Aorta (tissue), 5 donors: ENCODE data around the gene ADGRL3. TPM values are rescaled to one million over a fixed set of nuclear protein-coding genes. Genes with fewer than 3 reads are reported as not detected.
"Not testable (repeated sequence)": the region's sequence is repeated elsewhere in the genome, so short reads cannot be mapped to it uniquely, and the experiment has no call there.

ENCODE experiments used
- ATAC-seq: fragments of 200-7000 bp; cut with Tn5 transposase; one replicate; pipeline ENCODE4 v1.9.1; 2022; ENCODE audit warnings: moderate library complexity; ENCODE audit not compliant: low FRiP score
- DNase-seq, 2 donors: peaks; one replicate each; pipeline ENCODE4 v3.0.0-alpha.2; 2020
- H3K27ac ChIP-seq, 2 donors: one replicate each; pipeline ENCODE4 v1.5.1; 2013; ENCODE audit warnings: low read length in 2 of 2, mild to moderate bottlenecking in 2 of 2, moderate library complexity in 2 of 2, control low read depth in 1 of 2, inconsistent platforms in 1 of 2, low read depth in 1 of 2
- H3K27me3 ChIP-seq, 2 donors: one replicate each; pipeline ENCODE4 v1.6.1; 2013; ENCODE audit warnings: control low read depth in 1 of 2, low read length in 1 of 2, mild to moderate bottlenecking in 1 of 2, moderate library complexity in 1 of 2; ENCODE audit not compliant: insufficient read depth in 2 of 2, control insufficient read depth in 1 of 2
- H3K36me3 ChIP-seq, 2 donors: one replicate each; pipeline ENCODE4 v1.6.1; 2013; ENCODE audit warnings: control low read depth in 1 of 2, low read length in 1 of 2, mild to moderate bottlenecking in 1 of 2; ENCODE audit not compliant: insufficient read depth in 2 of 2, control insufficient read depth in 1 of 2
- H3K4me1 ChIP-seq, 2 donors: one replicate each; pipeline ENCODE4 v1.6.1; 2013; ENCODE audit warnings: low read length in 2 of 2, control low read depth in 1 of 2, mild to moderate bottlenecking in 1 of 2, moderate library complexity in 1 of 2; ENCODE audit not compliant: insufficient read depth in 2 of 2, control insufficient read depth in 1 of 2
- H3K4me3 ChIP-seq, 2 donors: one replicate each; pipeline ENCODE4 v1.5.1; 2013; ENCODE audit warnings: low read length in 2 of 2, control low read depth in 1 of 2, mild to moderate bottlenecking in 1 of 2
- H3K9me3 ChIP-seq: one replicate; pipeline ENCODE4 v1.6.1; 2013; ENCODE audit warnings: mild to moderate bottlenecking, low read length; ENCODE audit not compliant: control insufficient read depth
- WGBS, 2 donors: extraction: QIAGEN DNeasy Blood & Tissue Kit; methylation state at CpG; one replicate each; pipeline ENCODE4 v1.1.7; 2013; 5-methylcytosine and 5-hydroxymethylcytosine counted together
- intact Hi-C, 2 donors: fragments of 100-400 bp; cut with DNase I; formaldehyde crosslinking; loops; one replicate each; pipeline versions ENCODE4 v1.14.2 to v1.15.0; 2022
- polyA plus RNA-seq, 2 donors: library from polyadenylated mRNA; stranded (reverse); fragments of 200-250 nt; gene quantifications; one replicate each; pipeline ENCODE4 v1.2.3, GENCODE V29; 2013
- total RNA-seq, 2 donors: library from RNA; stranded (reverse); fragmentation: NEBNext Ultra II Directional; extraction: Animal tissue kit (Norgen Biotek cat#: 25700); gene quantifications; one replicate each; pipeline ENCODE4 v1.2.1, GENCODE V29; 2021
- donor health status: healthy with polysubstance abuse.
- donor health status: Bipolar disorder and iron deficiency.
- donor health status: DM: no; HTN: no; CAD: no.
- donor health status: DM: no; HTN: no; CAD: no.
- donor health status: DM: yes; HTN: yes; CAD: no.

The ADGRL3 gene
- total and polyA plus RNA-seq, 4 donors, result 1.8 to 110 (median 20.7) TPM

DNA sequence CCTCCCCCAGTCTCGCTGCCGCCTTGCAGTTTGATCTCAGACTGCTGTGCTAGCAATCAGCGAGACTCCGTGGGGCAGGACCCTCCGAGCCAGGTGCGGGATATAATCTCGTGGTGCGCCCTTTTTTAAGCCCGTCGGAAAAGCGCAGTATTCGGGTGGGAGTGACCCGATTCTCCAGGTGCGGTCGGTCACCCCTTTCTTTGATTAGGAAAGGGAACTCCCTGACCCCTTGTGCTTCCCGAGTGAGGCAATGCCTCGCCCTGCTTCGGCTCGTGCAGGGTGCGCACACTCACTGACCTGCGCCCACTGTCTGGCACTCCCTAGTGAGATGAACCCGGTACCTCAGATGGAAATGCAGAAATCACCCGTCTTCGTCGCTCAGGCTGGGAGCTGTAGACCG, 172.7 kb downstream of the ADGRL3 start:
- intact Hi-C loops, H3K4me1 ChIP-seq, ATAC-seq, H3K36me3 ChIP-seq, DNase-seq, H3K9me3 ChIP-seq, H3K27me3 ChIP-seq, H3K27ac ChIP-seq, H3K4me3 ChIP-seq: not testable (repeated sequence)
- WGBS, 2 donors, result 94 to 95% methylated on average over 26 of the region's 26 CpGs

DNA sequence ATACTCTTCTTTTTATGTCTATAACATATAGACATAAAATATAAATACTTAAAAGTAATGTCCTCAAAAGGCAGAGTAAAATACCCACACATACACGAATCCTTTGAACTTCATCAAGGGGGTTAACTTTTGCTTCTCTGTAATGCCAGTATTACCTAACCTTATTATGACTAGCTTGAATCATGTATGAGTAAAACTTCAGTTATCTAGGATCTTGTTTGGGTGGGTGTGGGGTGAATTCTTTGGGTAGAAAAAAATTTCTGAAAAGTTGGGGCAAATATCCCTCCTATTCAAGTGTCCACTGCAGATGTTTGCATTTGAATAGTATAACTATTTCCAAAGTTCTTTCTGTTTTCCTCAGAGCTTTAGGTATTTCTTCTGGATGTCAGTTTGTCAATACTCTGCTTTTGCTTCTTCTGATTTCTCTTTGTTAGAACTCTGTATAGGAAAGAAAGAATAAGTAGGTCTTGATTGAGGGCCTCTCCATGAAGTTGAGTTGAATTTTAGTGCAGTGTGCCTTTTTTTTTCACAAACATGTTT, 173.8 kb downstream of the ADGRL3 start:
- ATAC-seq (no peak), DNase-seq (no peak)
- no peaks in the 10 kb centered on the region for H3K36me3 ChIP-seq
- no peaks in the 10 kb centered on the region for H3K4me1 ChIP-seq
- no peaks in the 10 kb centered on the region for H3K27me3 ChIP-seq
- H3K27ac ChIP-seq, result peak overlapping the region in 1 of 2 donors; percentile 28
- no peaks in the 10 kb centered on the region for H3K9me3 ChIP-seq
- 14 to 42% methylated on average over 1 of the region's 1 CpG for WGBS, 2 donors
- intact Hi-C loops, result no loop called here
- H3K4me3 ChIP-seq, result no peak overlapping the region

DNA sequence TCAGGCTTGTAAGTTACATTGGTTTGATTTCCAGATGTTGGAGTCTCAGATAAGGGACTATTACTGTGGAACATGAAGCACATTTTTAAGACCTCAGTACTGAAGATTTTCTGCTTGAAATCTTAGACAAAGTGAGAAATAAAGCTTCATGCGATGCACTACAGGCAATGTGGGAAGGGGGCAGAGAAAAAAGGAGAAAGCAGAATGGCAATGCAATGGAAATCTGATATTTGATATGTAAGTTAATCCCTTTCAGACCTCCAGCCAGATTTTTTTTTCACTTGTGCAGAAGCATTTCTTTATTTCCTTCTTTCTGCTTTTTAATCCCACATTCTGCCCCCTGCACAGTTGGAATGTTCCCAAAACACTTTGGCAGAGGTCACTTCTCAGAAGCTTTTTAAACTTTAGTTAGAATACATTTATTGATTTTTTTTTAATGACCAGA, 174.3 kb downstream of the ADGRL3 start:
- Histone ChIP-seq H3K27ac (peak overlapping the region in 1 of 2 donors; percentile 43), H3K4me1 (no peaks in the 10 kb centered on the region), H3K36me3 (no peaks in the 10 kb centered on the region), H3K4me3 (peak overlapping the region in 1 of 2 donors; percentile 26), H3K27me3 (no peaks in the 10 kb centered on the region), H3K9me3 (no peaks in the 10 kb centered on the region)
- WGBS, 2 donors, result 9 to 16% methylated on average over 1 of the region's 1 CpG
- DNase-seq (no peak), ATAC-seq (no peak)
- intact Hi-C loops, result no loop called here

DNA sequence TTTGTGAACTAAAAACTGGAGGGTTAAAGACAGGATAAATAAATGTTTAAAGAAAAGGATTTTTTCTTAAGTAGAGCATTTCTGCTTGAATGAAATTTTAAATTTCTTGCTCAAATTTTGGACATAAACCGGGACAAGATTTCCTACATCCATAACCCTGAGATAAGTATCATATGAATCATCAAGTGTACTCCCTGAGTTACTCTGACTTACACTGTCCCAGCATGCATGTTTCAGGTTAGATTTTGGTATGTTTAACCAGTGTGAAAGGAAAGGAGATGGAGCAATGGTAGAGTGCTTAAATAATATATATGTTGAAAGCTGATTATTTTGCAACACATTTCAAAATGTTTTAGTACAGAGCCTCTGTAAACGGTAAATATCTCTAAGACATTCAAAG, 175.2 kb downstream of the ADGRL3 start:
- Histone ChIP-seq H3K9me3 (no peaks in the 10 kb centered on the region), H3K27ac (no peak overlapping the region), H3K27me3 (no peaks in the 10 kb centered on the region), H3K4me1 (no peaks in the 10 kb centered on the region), H3K36me3 (no peaks in the 10 kb centered on the region), H3K4me3 (no peak overlapping the region)
- DNase-seq (no peak), ATAC-seq (no peak)
- 49 to 57% methylated on average over 2 of the region's 2 CpGs for WGBS, 2 donors
- intact Hi-C loops, result no loop called here

DNA sequence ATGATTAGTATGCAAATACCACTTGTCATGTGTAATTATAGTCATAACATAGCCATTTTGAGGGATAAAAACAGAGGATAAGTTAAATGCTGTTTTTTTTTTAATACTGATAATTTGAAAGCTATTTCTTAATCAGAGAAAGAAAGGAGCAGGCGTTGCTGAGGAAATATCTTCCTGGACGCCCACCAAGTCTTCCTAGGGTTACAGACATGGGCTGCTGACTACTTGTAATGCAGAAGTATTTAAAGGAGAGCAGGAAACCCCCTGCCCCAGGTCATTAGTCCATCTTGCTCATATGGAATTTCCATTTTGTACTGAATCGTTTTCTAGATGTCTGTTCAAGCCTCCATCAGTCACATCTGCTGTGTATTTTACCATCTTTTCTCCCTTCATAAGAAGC, 176.2 kb downstream of the ADGRL3 start:
- Histone ChIP-seq H3K4me3 (no peak overlapping the region), H3K27ac (no peak overlapping the region), H3K27me3 (no peaks in the 10 kb centered on the region), H3K9me3 (no peaks in the 10 kb centered on the region), H3K36me3 (no peaks in the 10 kb centered on the region), H3K4me1 (no peaks in the 10 kb centered on the region)
- intact Hi-C loops, result no loop called here
- ATAC-seq (no peak), DNase-seq (no peak)
- WGBS, 2 donors, result 68 to 83% methylated on average over 3 of the region's 3 CpGs

DNA sequence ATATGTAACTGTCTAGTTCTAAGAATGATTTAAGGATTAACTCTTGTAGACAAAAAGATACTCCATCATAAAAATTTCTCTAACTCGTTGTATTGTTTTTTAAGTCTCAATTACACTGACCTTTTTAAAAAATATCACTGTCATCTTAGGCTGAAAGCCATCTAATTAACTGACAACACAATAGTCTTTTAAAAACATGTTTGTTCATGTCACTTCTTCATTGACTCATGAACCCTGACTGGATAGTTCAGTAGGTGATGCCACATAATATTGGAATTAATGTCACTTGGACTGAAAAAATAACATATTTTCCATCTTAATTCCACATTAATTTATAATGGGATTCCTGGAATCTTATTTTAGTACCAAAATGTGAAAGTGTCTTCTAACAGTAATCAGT, 179.3 kb downstream of the ADGRL3 start:
- 69 to 72% methylated on average over 1 of the region's 1 CpG for WGBS, 2 donors
- ATAC-seq, result no peak

DNA sequence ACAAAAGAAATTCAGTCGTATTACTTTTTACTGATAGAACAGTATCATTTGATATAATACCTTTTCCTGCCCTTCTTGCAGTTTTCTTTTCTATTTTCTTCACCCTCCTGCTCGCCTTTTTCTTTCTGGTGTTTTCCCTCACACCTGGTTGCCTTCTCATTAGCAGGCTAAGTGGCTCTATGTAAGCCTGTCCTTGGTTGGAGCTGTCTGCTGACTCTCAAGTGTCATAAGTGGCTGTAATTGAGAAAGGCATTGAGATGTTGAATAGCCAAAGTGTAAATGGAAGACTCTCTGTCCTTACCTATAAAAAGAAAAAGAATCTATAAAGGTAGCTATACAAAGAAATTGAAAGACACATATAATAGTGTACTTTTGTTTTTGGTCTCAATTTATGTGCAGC, 180.7 kb downstream of the ADGRL3 start:
- WGBS, 2 donors, result 91 to 98% methylated on average over 2 of the region's 2 CpGs
- no peaks in the 10 kb centered on the region for H3K27me3 ChIP-seq
- intact Hi-C loops, result no loop called here

More for the DNA sequence above, 179.3 kb downstream of the ADGRL3 start:
- Histone ChIP-seq H3K27ac (no peak overlapping the region), H3K36me3 (no peaks in the 10 kb centered on the region), H3K9me3 (no peaks in the 10 kb centered on the region), H3K4me1 (no peaks in the 10 kb centered on the region), H3K27me3 (no peaks in the 10 kb centered on the region), H3K4me3 (no peak overlapping the region)
- DNase-seq, result no peak
- intact Hi-C loops, result no loop called here

DNA sequence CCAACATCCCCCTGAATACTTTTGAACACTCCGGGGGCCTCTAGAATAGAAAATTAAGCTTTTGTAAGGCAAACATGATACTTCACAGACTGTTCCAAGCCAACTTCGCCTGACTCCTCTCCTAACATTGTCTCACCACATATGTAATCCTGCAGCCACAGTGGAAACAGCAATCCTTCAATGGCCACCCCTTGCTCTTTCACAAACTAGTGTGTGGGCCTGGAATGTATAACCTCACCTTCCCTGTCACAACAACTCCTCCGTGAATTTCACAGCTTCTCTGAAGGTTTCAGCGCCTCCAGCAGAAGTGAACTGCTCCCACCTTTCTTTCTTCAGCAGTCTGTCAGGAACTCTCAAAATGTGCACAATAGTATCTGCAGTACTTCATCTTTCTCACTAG, 185.1 kb downstream of the ADGRL3 start:
- no peaks in the 10 kb centered on the region for H3K4me1 ChIP-seq
- no peak for DNase-seq
- intact Hi-C loops, result no loop called here
- H3K36me3 ChIP-seq, result no peaks in the 10 kb centered on the region
- WGBS, 2 donors, result 94 to 95% methylated on average over 4 of the region's 4 CpGs
- no peaks in the 10 kb centered on the region for H3K27me3 ChIP-seq
- no peak for ATAC-seq
- H3K9me3 ChIP-seq, result peaks cover 1% of the 10 kb centered on the region
- no peak overlapping the region for H3K4me3 ChIP-seq
- H3K27ac ChIP-seq, result no peak overlapping the region

More for the DNA sequence above, 180.7 kb downstream of the ADGRL3 start:
- Histone ChIP-seq H3K36me3 (no peaks in the 10 kb centered on the region), H3K27ac (no peak overlapping the region), H3K9me3 (no peaks in the 10 kb centered on the region), H3K4me1 (no peaks in the 10 kb centered on the region), H3K4me3 (no peak overlapping the region)
- no peak for DNase-seq
- no peak for ATAC-seq

DNA sequence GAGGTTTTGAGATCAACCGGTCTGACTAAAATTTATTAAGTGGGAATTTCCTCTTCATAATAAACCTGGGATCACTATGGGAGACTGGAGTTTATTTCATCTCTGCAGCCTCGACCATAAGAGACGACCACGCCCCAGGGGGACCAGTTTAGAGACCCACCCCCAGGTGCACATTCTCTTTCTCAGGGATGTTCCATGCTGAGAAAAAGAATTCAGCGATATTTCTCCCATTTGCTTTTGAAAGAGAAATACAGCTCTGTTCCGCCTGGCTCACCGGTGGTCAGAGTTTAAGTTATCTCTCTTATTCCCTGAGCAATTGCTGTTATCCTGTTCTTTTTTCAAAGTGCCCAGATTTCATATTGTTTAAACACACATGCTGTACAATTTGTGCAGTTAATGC, 187.2 kb downstream of the ADGRL3 start:
- H3K9me3 ChIP-seq, H3K27ac ChIP-seq, H3K4me1 ChIP-seq, DNase-seq, ATAC-seq, H3K4me3 ChIP-seq, intact Hi-C loops, H3K27me3 ChIP-seq, H3K36me3 ChIP-seq: not testable (repeated sequence)
- WGBS, 2 donors, result 87 to 93% methylated on average over 7 of the region's 7 CpGs
